GM19395 (cell line): ENCODE data around the gene PGM3.

Experiments used
- ATAC-seq: cut with Tn5 transposase; IDR thresholded peaks from one replicate; pipeline ENCODE4 v1.9.1; 2021; ENCODE audit warnings: mild to moderate bottlenecking, moderate library complexity; ENCODE audit not compliant: unreplicated experiment

The PGM3 gene

GRCh38 chr6:83185096-83185495 lies 8.0 kb downstream of the PGM3 start:
- no peak for ATAC-seq

- ATAC-seq, result no peak
These were observed 9.8 kb downstream of the PGM3 start for GRCh38 chr6:83183082-83183828.

DNA sequence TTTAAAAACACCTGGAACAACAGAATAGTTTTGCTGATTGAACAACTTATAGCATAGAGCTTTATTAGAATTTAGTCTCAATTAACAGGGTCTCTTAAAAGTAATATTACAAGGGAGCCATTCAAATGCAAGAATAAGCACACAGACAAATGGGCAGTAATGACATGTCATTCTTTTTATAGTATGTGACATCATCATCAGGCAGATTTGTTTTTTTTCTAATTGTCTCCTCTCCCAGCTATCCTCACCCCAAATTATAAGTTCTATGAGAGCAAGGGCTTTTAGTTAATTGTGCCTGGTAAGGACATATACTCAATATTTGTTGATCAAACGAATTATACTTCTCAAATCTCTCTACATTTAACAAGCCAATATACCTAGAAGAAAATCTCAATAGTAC lies 11.0 kb downstream of the PGM3 start:
- no peak for ATAC-seq

DNA sequence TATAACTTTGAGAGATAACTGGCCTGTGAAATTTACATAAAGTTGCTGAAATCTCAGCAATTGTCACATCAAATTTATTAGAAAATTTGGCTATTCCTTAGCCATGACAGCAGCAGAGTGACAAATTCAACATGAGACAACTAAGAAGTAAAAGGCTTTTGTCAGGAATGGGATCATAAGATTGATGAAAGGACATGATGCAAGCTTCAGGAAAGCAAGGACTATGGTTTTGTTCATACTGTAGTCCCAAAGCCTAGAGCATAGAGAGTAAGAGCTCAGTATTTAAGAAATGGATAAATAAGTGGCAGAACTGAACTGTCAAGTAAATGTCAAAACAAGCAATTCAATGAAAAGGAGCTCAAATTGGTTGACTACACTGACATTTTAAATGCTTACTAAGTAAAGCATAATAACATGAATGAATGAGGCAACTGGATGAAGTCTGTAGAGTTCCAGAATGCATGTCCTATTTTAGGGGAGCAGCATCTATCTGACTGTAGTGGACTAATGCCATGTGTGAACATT lies 12.6 kb downstream of the PGM3 start:
- ATAC-seq, result no peak

GRCh38 chr6:83176246-83176645 lies 16.8 kb downstream of the PGM3 start:
- no peak for ATAC-seq

- ATAC-seq, result no peak
These were observed 23.6 kb downstream of the PGM3 start for GRCh38 chr6:83169511-83169910.

DNA sequence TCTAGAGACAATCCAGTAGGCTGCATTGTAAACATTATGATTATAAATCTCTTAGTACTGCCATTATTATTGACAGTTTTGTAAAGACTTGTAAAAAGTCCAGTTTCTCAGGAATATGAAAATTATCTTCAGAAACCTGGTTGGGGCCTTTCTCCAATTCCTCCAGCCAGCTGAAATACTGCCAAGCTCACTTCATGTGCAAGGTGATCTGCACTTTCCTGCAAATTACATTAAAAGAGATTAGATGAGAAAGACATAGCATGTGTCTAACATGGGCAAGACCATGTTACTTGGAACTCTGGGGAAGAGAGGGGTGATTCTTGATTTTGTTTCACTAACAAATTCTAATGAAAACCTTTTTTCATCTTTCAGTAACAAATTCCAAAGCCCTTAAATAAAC lies 24.0 kb downstream of the PGM3 start:
- ATAC-seq, result no peak

DNA sequence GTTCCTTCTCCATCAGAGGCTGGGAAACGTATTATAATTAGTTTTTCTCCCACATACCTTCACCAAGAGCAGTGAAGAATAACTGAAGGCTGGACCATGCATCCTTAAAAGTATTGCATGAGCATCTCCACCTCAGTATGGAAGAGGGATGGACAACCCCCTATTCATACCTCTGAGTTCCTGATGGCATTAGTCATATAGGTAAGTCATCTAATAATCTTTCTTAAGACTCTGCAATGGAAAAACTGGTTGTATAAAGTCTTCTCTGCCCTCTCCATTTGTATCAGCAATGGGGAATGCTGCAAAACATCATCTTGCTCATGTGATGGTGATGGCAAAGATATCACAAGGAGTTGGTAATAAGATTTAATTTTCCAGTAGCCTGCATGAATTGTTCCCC lies 24.5 kb downstream of the PGM3 start:
- no peak for ATAC-seq

- ATAC-seq, result no peak
These were observed 25.3 kb downstream of the PGM3 start for GRCh38 chr6:83167726-83168278.

GRCh38 chr6:83160167-83160566 lies 32.9 kb downstream of the PGM3 start:
- no peak for ATAC-seq

DNA sequence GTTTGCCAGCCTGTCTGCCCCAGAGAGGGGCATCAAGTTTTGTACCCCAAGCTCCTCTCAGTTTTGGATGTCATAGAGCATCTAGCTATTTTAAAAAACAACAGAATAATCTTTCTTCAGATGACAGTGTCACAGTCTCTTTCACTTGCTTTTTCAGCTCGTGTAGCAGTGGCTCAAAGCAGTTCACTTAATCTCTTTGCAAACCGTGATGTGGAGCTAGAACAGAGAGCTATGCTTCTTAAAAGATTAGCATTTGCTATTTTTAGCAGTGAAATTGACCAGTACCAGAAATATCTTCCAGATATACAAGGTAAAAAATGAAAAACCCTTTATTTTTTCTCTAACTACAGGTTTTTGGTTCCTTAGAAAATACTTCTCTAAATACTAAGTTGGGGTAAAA lies 37.3 kb downstream of the PGM3 start:
- no peak for ATAC-seq

DNA sequence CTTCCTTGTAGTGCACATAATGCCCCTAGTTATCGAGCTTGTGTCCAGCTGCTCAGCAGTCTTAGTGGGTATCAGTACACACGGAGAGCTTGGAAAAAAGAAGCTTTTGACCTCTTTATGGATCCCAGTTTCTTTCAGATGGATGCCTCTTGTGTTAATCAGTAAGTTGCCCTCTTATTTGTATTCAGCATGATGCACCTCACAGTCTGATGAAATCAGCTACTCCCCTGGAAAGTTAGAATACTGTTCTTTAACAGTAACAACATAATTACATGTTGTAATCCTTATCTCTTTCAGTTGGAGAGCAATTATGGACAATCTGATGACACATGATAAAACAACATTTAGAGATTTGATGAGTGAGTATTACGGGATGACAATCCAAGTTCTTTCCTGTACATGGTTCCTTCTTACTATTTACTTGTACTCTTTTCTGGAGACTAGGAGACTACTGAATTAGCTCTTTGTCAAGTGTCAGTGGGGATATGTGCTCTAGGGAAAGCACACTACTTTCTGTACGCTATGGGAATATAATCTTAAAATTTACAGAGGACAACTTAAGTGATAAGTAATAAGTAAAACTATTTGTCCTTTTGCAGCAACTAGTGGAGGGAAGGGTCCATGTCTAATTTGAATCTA lies 39.1 kb downstream of the PGM3 start:
- no peak for ATAC-seq

- ATAC-seq, result no peak
These were observed 40.2 kb downstream of the PGM3 start for GRCh38 chr6:83152913-83153312.

- no peak for ATAC-seq
These were observed 42.0 kb downstream of the PGM3 start for GRCh38 chr6:83151114-83151513.

DNA sequence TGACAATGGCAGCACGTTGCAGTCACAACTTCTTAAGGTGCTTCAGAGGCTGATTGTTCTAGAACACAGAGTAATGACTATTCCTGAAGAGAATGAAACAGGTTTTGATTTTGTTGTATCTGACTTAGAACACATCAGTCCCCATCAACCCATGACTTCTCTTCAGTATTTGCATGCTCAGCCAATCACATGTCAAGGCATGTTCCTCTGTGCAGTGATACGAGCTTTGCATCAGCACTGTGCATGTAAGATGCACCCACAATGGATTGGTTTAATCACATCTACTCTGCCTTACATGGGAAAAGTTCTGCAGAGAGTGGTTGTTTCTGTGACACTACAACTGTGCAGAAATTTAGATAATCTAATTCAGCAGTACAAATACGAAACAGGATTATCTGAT lies 54.3 kb downstream of the PGM3 start:
- ATAC-seq, result no peak

DNA sequence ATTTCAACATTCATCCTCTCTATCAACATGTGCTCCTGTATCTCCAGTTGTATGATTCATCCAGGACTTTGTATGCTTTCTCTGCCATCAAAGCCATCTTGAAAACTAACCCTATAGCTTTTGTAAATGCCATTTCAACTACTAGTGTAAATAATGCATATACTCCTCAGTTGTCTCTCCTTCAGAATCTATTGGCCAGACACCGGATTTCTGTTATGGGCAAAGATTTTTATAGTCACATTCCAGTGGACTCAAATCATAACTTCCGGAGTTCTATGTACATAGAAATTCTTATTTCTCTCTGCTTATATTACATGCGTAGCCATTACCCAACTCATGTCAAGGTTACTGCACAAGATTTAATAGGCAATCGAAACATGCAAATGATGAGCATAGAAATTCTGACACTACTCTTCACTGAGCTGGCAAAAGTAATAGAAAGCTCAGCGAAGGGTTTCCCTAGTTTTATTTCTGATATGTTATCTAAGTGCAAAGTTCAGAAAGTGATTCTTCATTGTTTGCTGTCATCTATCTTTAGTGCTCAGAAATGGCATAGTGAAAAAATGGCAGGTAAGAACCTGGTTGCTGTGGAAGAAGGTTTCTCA lies 54.8 kb downstream of the PGM3 start:
- no peak for ATAC-seq

DNA sequence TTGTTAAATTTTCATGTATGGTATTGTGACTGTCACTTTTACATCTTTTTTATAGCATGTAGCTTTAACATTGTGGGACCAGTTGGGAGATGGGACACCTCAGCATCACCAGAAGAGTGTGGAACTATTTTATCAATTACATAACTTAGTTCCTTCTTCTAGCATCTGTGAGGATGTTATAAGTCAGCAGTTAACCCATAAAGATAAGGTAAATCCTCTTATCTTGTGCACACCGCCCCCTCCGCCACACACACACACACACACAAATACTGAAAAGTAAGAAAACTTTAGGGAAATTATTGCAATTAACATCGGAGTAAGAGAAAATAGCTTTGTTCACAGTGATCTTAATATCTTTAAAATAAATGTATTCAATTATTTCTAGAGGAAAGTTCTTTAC lies 60.9 kb downstream of the PGM3 start:
- no peak for ATAC-seq

DNA sequence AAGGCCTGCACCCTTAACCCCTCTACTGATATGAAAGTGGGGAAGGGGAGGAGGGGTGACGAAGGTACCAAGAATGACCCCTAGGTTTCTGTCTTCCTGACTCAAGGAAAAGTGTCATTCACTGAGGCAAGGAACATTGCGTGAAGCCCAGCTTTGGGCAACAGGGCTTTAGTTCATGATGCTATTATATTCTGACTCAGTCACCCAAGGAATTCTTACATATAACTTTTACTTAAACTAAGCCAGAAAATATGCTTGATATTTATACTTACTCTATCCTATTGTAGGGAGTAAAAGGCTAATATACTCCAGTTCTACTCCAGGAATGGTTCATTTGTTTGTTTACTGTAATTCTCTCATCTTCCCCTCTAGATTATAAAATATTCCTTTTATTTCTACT lies 65.1 kb downstream of the PGM3 start:
- no peak for ATAC-seq

- no peak for ATAC-seq
These were observed 65.8 kb downstream of the PGM3 start for GRCh38 chr6:83127258-83127657.

DNA sequence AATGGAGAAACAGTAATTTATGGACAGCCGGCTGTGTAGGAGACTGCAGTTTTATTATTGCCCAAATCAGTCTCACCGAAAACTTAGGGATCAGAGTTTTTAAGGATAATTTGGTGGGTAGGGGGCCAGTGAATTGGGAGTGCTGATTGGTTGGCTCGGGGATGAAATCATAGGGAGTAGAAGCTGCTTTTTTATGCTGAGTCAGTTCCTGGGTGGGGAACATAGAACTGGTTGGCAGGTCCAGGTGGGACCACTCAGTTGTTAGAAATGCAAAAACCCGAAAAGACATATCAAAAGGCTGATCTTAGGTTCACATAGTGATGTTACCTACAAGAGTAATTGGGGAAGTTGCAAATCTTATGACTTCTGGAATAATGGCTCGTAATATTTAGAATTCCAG lies 66.3 kb downstream of the PGM3 start:
- no peak for ATAC-seq

- ATAC-seq, result no peak
These were observed 66.8 kb downstream of the PGM3 start for GRCh38 chr6:83126223-83126622.

GRCh38 chr6:83125425-83125824 lies 67.6 kb downstream of the PGM3 start:
- ATAC-seq, result no peak
